ENCODE results near the gene OPCML.
"Not testable (repeated sequence)": the region's sequence is repeated elsewhere in the genome, so short reads cannot be mapped to it uniquely, and the experiment has no call there.

OPCML gene

GRCh38 chr11:132422722-132423121, 1109.6 kb downstream of the OPCML start:
- Mint-ChIP-seq H3K4me1 (no peaks in the 10 kb centered on the region), H3K36me3 (no peaks in the 10 kb centered on the region), H3K9me3 (peaks cover 2% of the 10 kb centered on the region), H3K4me3 (no peak overlapping the region), H3K27ac (no peak overlapping the region)
- DNase-seq (ENCODE audit: low spot score in 2 of 2) (no peak), ATAC-seq (no peak)

- Mint-ChIP-seq H3K4me3 (no peak overlapping the region), H3K9me3 (peaks cover 2% of the 10 kb centered on the region), H3K4me1 (no peaks in the 10 kb centered on the region), H3K27ac (no peak overlapping the region), H3K36me3 (no peaks in the 10 kb centered on the region)
- ATAC-seq (no peak), DNase-seq (ENCODE audit: low spot score in 2 of 2) (no peak)
Measured at GRCh38 chr11:132421555-132421954, 1110.7 kb downstream of the OPCML start.

GRCh38 chr11:132414451-132414850, 1117.8 kb downstream of the OPCML start:
- Mint-ChIP-seq H3K4me1 (no peaks in the 10 kb centered on the region), H3K4me3 (no peak overlapping the region), H3K9me3 (no peaks in the 10 kb centered on the region), H3K27ac (no peak overlapping the region), H3K36me3 (no peaks in the 10 kb centered on the region)
- ATAC-seq (no peak), DNase-seq (ENCODE audit: low spot score in 2 of 2) (no peak)

GRCh38 chr11:132410383-132410782, 1121.9 kb downstream of the OPCML start:
- no peak overlapping the region for H3K4me3 Mint-ChIP-seq
- no peaks in the 10 kb centered on the region for H3K36me3 Mint-ChIP-seq
- H3K27ac Mint-ChIP-seq = no peak overlapping the region
- DNase-seq (ENCODE audit: low spot score in 2 of 2) (no peak), ATAC-seq (no peak)
- peaks cover 2% of the 10 kb centered on the region for H3K9me3 Mint-ChIP-seq
- no peaks in the 10 kb centered on the region for H3K4me1 Mint-ChIP-seq

GRCh38 chr11:132409573-132410355, 1122.5 kb downstream of the OPCML start:
- H3K36me3 Mint-ChIP-seq = no peaks in the 10 kb centered on the region
- no peak overlapping the region for H3K27ac Mint-ChIP-seq
- ATAC-seq (no peak), DNase-seq (ENCODE audit: low spot score in 2 of 2) (no peak)
- H3K9me3 Mint-ChIP-seq = peaks cover 2% of the 10 kb centered on the region
- H3K4me1 Mint-ChIP-seq = no peaks in the 10 kb centered on the region
- no peak overlapping the region for H3K4me3 Mint-ChIP-seq

GRCh38 chr11:132408877-132409276, 1123.4 kb downstream of the OPCML start:
- ATAC-seq (no peak), DNase-seq (ENCODE audit: low spot score in 2 of 2) (no peak)
- H3K9me3 Mint-ChIP-seq = peaks cover 2% of the 10 kb centered on the region
- H3K4me3 Mint-ChIP-seq = no peak overlapping the region
- no peak overlapping the region for H3K27ac Mint-ChIP-seq
- H3K36me3 Mint-ChIP-seq = no peaks in the 10 kb centered on the region
- no peaks in the 10 kb centered on the region for H3K4me1 Mint-ChIP-seq

GRCh38 chr11:132405728-132406127, 1126.6 kb downstream of the OPCML start:
- ATAC-seq = no peak
- Mint-ChIP-seq H3K9me3 (peaks cover 2% of the 10 kb centered on the region), H3K4me1 (no peaks in the 10 kb centered on the region), H3K27ac (no peak overlapping the region), H3K36me3 (no peaks in the 10 kb centered on the region), H3K4me3 (no peak overlapping the region)
- no peak for DNase-seq (ENCODE audit: low spot score in 2 of 2)

- Mint-ChIP-seq H3K36me3 (no peaks in the 10 kb centered on the region), H3K4me3 (no peak overlapping the region), H3K27ac (no peak overlapping the region), H3K4me1 (no peaks in the 10 kb centered on the region), H3K9me3 (peaks cover 9% of the 10 kb centered on the region)
- peak; percentile 60 for ATAC-seq
- DNase-seq (ENCODE audit: low spot score in 2 of 2) = peak in 1 of 2 donors; percentile 49
Measured at GRCh38 chr11:132402071-132402684, 1130.1 kb downstream of the OPCML start.

- no peak for DNase-seq (ENCODE audit: low spot score in 2 of 2)
- Mint-ChIP-seq H3K4me3 (no peak overlapping the region), H3K36me3 (no peaks in the 10 kb centered on the region), H3K9me3 (peaks cover 10% of the 10 kb centered on the region), H3K27ac (no peak overlapping the region), H3K4me1 (no peaks in the 10 kb centered on the region)
- ATAC-seq = no peak
Measured at GRCh38 chr11:132396318-132396717, 1136.0 kb downstream of the OPCML start.

- Mint-ChIP-seq H3K27ac (no peak overlapping the region), H3K4me1 (no peaks in the 10 kb centered on the region), H3K9me3 (peaks cover 10% of the 10 kb centered on the region), H3K4me3 (no peak overlapping the region), H3K36me3 (no peaks in the 10 kb centered on the region)
- DNase-seq (ENCODE audit: low spot score in 2 of 2) (no peak), ATAC-seq (no peak)
Measured at GRCh38 chr11:132395434-132395833, 1136.9 kb downstream of the OPCML start.

- H3K4me1 Mint-ChIP-seq = no peaks in the 10 kb centered on the region
- H3K36me3 Mint-ChIP-seq = no peaks in the 10 kb centered on the region
- H3K4me3 Mint-ChIP-seq = no peak overlapping the region
- peaks cover 12% of the 10 kb centered on the region for H3K9me3 Mint-ChIP-seq
- no peak for ATAC-seq
- no peak overlapping the region for H3K27ac Mint-ChIP-seq
- no peak for DNase-seq (ENCODE audit: low spot score in 2 of 2)
Measured at GRCh38 chr11:132379540-132379939, 1152.8 kb downstream of the OPCML start.

- ATAC-seq = no peak
- Mint-ChIP-seq H3K4me3 (no peak overlapping the region), H3K36me3 (no peaks in the 10 kb centered on the region), H3K9me3 (peaks cover 3% of the 10 kb centered on the region), H3K4me1 (no peaks in the 10 kb centered on the region), H3K27ac (no peak overlapping the region)
- no peak for DNase-seq (ENCODE audit: low spot score in 2 of 2)
Measured at GRCh38 chr11:132373405-132374143, 1158.7 kb downstream of the OPCML start.

- not testable (repeated sequence) for DNase-seq (ENCODE audit: low spot score in 2 of 2); ATAC-seq
Measured at GRCh38 chr11:132370114-132370513, 1162.2 kb downstream of the OPCML start.

GRCh38 chr11:132367293-132367692, 1165.0 kb downstream of the OPCML start:
- no peak overlapping the region for H3K4me3 Mint-ChIP-seq
- no peak overlapping the region for H3K27ac Mint-ChIP-seq
- H3K9me3 Mint-ChIP-seq = peaks cover 6% of the 10 kb centered on the region
- no peak for DNase-seq (ENCODE audit: low spot score in 2 of 2)
- ATAC-seq = no peak
- H3K4me1 Mint-ChIP-seq = no peaks in the 10 kb centered on the region
- H3K36me3 Mint-ChIP-seq = no peaks in the 10 kb centered on the region

More at GRCh38 chr11:132370114-132370513, 1162.2 kb downstream of the OPCML start:
- not testable (repeated sequence) for H3K27ac Mint-ChIP-seq, H3K4me3 Mint-ChIP-seq, H3K9me3 Mint-ChIP-seq, H3K36me3 Mint-ChIP-seq, H3K4me1 Mint-ChIP-seq

- no peaks in the 10 kb centered on the region for H3K36me3 Mint-ChIP-seq
- no peaks in the 10 kb centered on the region for H3K4me1 Mint-ChIP-seq
- H3K9me3 Mint-ChIP-seq = peaks cover 6% of the 10 kb centered on the region
- DNase-seq (ENCODE audit: low spot score in 2 of 2) = no peak
- ATAC-seq = no peak
- no peak overlapping the region for H3K4me3 Mint-ChIP-seq
- H3K27ac Mint-ChIP-seq = no peak overlapping the region
Measured at GRCh38 chr11:132365650-132366049, 1166.7 kb downstream of the OPCML start.

Data from stimulated activated effector memory CD8-positive, alpha-beta T cell treated with anti-CD3 and anti-CD28 coated beads, Interleukin-12 subunit alpha, Interleukin-12 subunit beta, amount 100 ng/mL, for 72 hours (primary cell).